Hematopoietic multipotent progenitor cell treated with erythropoietin and hydrocortisone succinate and interleukin-3 and kit ligand, for 15 days (in vitro differentiated cells): ENCODE measurements around the gene CADPS2.

Experiments used
- DNase-seq: peaks from one replicate; pipeline ENCODE4 v3.0.0-alpha.2; 2015; ENCODE audit warnings: low spot score

Gene CADPS2

DNA sequence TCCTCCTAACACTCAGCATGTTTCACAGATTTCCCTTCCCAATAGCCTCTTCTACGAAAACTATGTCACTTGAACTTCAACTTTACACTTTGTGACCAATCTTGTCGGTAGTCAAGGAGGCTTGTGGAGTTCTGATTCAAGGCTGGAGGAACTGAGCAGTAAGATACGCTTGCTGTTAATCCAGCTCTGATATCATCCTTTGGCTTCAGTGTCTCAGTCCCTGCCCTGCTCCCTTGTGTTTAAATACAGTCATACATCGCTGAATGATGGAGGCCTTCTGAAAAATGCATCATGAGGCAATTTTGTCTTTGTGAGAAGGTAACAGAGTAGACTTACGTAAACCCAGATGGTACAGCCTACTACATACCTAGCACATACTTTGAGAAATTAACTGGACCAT, 360.9 kb downstream of the CADPS2 start:
- no peak for DNase-seq

DNA sequence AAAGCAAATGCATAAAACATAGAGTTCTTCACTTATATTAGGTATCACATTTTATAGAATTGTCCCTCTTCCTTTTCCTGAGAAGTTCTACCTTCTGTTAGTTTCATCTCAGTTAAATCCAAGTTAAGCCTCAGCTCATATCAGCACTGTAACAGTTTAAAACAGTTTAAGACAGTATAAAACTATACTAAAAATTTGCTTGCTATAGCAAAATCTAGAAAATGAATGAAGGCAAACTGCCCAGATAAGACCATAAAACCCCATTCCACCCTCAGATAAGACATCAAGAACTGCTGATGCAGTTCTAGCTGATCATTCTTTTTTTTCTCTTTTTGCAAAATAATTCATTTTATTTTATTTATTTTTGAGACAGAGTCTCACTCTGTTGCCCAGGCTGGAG, 364.5 kb downstream of the CADPS2 start:
- no peak for DNase-seq

GRCh38 chr7:122520971-122521555, 365.2 kb downstream of the CADPS2 start:
- DNase-seq: no peak

DNA sequence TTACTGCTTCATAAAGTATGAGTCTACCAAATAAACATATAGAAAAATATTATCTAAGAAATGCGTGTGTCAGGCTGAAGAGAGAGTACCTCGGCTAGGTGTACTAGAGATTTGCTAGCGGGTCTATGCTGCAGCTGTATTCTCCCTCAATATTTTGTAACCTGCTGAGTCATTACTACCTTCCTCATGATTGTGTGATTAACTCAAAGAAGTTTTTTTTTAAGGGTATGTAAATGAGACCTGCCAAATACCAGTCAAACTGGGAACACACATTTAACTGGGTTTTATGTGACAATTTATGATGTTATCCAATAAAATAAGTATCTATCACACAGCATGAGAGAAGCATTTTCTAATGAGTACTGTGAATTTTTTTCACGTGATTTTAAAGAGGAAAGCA, 367.8 kb downstream of the CADPS2 start:
- no peak for DNase-seq

DNA sequence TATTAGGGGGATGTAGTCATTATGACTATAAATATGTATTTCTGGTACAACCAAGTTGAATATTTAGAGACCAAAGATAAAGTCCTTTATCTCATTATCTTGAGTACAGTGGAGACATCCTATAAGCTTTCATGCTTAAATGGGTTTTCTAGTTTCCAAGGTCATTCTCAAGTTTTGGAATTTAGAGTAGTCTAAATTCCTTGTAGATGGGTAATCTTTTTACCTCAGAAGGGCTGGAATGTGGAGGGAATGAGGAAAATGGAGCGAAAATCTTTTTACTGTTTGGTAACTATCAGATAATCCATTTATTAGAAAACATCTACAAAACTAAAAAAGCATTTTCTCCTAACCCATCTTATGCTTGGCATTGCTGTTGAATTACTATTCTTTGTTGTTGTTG, 368.7 kb downstream of the CADPS2 start:
- no peak for DNase-seq

DNA sequence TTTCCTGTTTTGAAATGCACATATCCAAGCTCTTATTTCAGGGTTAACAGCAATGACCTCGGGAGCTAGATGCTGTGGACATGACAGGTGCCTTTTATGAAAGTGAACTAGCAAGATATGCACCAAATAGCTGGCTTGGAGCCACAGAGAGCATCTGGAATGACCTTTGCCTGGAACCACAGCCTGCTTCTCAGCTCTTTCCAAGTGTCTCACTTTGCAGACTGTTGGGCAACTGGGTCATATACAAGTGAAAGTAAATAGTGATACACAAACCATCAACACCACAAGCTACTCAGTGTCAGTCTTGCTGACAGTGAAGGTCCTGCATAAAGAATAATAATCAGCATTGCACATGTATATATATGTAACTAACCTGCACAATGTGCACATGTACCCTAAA, 370.9 kb downstream of the CADPS2 start:
- no peak for DNase-seq

DNA sequence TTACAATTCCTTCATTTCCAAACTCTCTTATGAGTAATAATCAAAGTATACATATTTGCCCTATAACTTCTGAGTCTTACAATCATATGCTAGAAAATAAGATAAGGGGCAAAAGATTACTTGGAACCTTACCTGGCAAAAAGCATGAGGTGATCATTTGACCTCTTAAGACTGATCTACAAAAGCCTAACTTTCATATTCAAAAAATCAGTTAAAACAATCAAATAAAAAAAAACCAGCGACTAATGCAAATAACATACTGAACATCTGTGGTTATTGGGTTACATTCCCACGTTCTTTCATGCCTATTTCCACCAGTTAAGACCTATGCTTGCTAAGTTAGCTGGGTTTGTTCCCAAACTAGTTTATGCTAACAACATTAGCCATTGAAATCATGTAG, 375.0 kb downstream of the CADPS2 start:
- DNase-seq: no peak

DNA sequence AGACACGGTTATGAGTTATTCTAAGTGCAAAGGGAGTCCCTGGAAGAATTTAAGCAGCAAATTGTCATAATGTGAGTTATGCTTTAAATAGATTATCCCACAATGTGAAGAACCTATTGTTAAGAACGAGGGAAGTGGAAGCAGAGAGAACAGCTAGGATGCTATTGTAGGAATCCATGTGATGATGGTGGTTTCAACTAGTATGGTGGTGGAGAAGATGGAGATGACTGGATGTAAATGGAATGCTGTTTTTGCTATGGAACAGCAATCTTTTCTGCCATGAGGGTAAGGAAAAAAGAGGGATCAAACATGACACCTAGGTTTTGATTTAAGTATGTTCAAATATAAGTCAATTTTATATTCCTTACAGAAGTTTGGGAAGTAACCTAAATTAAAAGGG, 378.7 kb downstream of the CADPS2 start:
- no peak for DNase-seq

- DNase-seq: no peak
Observed at GRCh38 chr7:122492007-122492406, 394.3 kb downstream of the CADPS2 start.

DNA sequence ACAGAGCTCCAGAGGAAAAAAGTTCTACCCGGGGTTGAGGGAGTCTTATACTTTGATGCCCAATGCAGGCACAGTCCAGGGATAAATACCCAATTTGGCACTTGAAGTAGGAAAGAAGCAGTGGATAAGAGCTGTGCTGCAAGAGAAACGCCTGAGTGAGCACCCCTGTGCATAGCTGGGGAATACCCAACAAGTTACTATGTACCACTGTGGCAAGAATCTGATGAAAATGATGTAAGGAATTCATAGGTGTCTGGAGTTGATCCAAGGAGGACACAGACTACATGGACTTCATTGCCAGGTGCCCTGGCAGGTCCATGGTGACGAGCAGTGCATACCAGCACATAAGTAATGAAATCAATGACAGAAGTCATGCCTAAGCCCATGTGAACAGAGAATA, 398.0 kb downstream of the CADPS2 start:
- DNase-seq: no peak

- no peak for DNase-seq
Observed at GRCh38 chr7:122487131-122487530, 399.1 kb downstream of the CADPS2 start.

GRCh38 chr7:122485856-122486255, 400.4 kb downstream of the CADPS2 start:
- no peak for DNase-seq

GRCh38 chr7:122482212-122482611, 404.0 kb downstream of the CADPS2 start:
- no peak for DNase-seq

- DNase-seq: no peak
Observed at GRCh38 chr7:122470859-122471258, 415.4 kb downstream of the CADPS2 start.

- DNase-seq: no peak
Observed at GRCh38 chr7:122468945-122469344, 417.3 kb downstream of the CADPS2 start.

- DNase-seq: no peak
Observed at GRCh38 chr7:122467661-122468449, 418.4 kb downstream of the CADPS2 start.

DNA sequence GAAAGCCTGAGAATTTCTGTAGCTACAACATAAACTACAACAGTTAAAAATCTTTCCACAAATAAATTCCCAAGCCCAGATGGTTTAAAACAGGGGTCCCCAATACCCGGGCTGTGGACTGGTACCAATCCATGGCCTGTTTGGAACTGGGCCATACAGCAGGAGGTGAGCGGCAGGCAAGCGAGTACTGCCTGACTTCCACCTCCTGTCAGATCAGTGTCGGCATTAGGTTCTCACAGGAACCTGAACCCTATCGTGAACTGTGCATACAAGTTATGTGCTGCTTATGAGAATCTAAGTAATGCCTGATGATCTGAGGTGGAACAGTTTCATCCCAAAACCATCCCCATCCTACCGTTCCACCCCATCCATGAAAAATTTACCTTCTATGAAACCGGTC, 421.0 kb downstream of the CADPS2 start:
- no peak for DNase-seq

- no peak for DNase-seq
Observed at GRCh38 chr7:122463631-122464030, 422.6 kb downstream of the CADPS2 start.

GRCh38 chr7:122460936-122461335, 425.3 kb downstream of the CADPS2 start:
- no peak for DNase-seq

- no peak for DNase-seq
Observed at GRCh38 chr7:122457969-122458368, 428.3 kb downstream of the CADPS2 start.

GRCh38 chr7:122457325-122457724, 428.9 kb downstream of the CADPS2 start:
- DNase-seq: no peak

DNA sequence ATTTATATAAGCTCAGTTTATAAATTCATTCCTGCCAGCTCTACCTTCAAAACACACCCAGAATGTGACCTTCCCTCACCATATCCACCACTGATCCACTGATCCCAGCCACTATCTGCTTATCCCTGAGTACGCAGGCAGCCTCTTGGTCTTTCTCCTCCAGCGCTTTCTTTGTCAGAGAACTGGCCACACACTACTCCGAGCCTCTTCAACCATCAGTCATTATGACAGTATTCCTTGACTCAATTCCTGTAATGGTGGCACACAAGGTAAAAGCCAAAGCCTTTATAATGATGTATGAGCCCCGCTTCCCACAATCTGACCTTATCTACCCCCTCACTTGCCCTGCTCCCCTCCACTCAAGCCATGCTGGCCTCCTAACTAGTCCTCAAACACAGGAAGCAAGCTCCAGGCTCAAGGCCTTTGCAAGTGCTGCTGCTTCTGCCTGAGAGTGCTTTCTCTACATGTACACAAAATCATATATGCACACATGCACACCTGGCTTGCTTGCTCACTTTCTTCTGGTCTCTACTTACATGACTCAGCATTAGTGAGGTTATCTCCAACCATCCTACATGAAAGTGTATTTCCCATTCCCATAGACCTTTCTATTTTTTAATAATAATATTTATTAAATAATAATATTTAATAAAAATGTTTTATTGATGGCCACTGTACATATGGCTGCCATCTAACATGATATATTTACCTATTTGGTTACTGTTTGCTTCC, 431.3 kb downstream of the CADPS2 start:
- DNase-seq: no peak

GRCh38 chr7:122453432-122453831, 432.8 kb downstream of the CADPS2 start:
- DNase-seq: no peak
